ENCODE results near the gene KCNK13. TPM values are rescaled to one million over a fixed set of nuclear protein-coding genes. Genes with fewer than 3 reads are reported as not detected.

The KCNK13 gene
- polyA plus RNA-seq, 1 of the 3 experiments (the other 2 are of a cell fraction): not detected

- TF ChIP-seq SMC3 (IDR thresholded peaks at IDR 0.05; ENCODE audit: low read depth, low read length): no peak
Observed at GRCh38 chr14:90201344-90201743, 139.6 kb downstream of the KCNK13 start (continued).

- no peaks in the 10 kb centered on the region for H3K9me2 ChIP-seq
- H3F3A ChIP-seq (replicated peaks; ENCODE audit: insufficient read depth): no peaks in the 10 kb centered on the region
- no peaks in the 10 kb centered on the region for H4K20me1 ChIP-seq (ENCODE audit: insufficient read depth)
- TF ChIP-seq NFIC (IDR thresholded peaks at IDR 0.05; ENCODE audit: borderline replicate concordance): no peak
- no peak for TF ChIP-seq MXI1 (IDR thresholded peaks at IDR 0.05; ENCODE audit: low read depth, low read length)
- TF ChIP-seq REST (IDR thresholded peaks at IDR 0.05; ENCODE audit: low read depth, low read length): no peak
- no peak for TF ChIP-seq TEAD4 (IDR thresholded peaks at IDR 0.05; ENCODE audit: borderline replicate concordance, insufficient read depth)
- no peak for TF ChIP-seq RAD21 (IDR thresholded peaks at IDR 0.05; ENCODE audit: low read length)
- no peak for TF ChIP-seq RXRA (IDR thresholded peaks at IDR 0.05; ENCODE audit: borderline replicate concordance, low read depth)
- TF ChIP-seq PBX3 (IDR thresholded peaks at IDR 0.05): no peak
- no peak for TF ChIP-seq YY1 (IDR thresholded peaks at IDR 0.05; ENCODE audit: low read depth)
- no peak for TF ChIP-seq TCF12 (IDR thresholded peaks at IDR 0.05)
- no peak for TF ChIP-seq FOXM1 (IDR thresholded peaks at IDR 0.05; ENCODE audit: low read depth)
- TF ChIP-seq USF2 (IDR thresholded peaks at IDR 0.05; ENCODE audit: borderline replicate concordance, low read depth, low read length): no peak
- no peak for TF ChIP-seq SMC3 (IDR thresholded peaks at IDR 0.05; ENCODE audit: low read depth, low read length)
- no peak for TF ChIP-seq EP300 (IDR thresholded peaks at IDR 0.05; ENCODE audit: borderline replicate concordance in 1 of 2, low read depth in 1 of 2, low read length in 1 of 2)
- no peak for TF ChIP-seq TAF1 (IDR thresholded peaks at IDR 0.05; ENCODE audit: borderline replicate concordance, low read depth, low read length)
- TF ChIP-seq ZBTB33 (IDR thresholded peaks at IDR 0.05; ENCODE audit: borderline replicate concordance, low read depth): no peak
- TF ChIP-seq FOXJ3 (CRISPR knock-in tag; IDR thresholded peaks at IDR 0.05): no peak
- TF ChIP-seq GABPA (IDR thresholded peaks at IDR 0.05; ENCODE audit: low read depth): no peak
- no peak overlapping the region for H2AFZ ChIP-seq (ENCODE audit: low read depth)
- no peaks in the 10 kb centered on the region for H3K36me3 ChIP-seq (replicated peaks in 1 of 2; ENCODE audit: control insufficient read depth in 1 of 2, insufficient read depth in 2 of 2, low read length in 1 of 2)
- no peak overlapping the region for H3K4me3 ChIP-seq (ENCODE audit: low read depth in 2 of 2, low read length in 1 of 2)
- peaks cover 0 to 16% of the 10 kb centered on the region in 2 experiments; a peak in 1 of 4 replicates for H3K4me1 ChIP-seq (ENCODE audit: control insufficient read depth in 1 of 2, insufficient read depth in 2 of 2, low read depth in 1 of 2, low read length in 1 of 2)
- no peaks in the 10 kb centered on the region for H3K9me3 ChIP-seq
- DNase-seq: no peak
- no peak overlapping the region for H3K9ac ChIP-seq
- H3K27me3 ChIP-seq (ENCODE audit: insufficient read depth): no peaks in the 10 kb centered on the region
- no peak overlapping the region for H3K27ac ChIP-seq (ENCODE audit: low read depth in 2 of 2, low read length in 1 of 2)
- H3K4me2 ChIP-seq: no peak overlapping the region
- ChIA-PET CTCF (interaction anchor here (0.9 to 1.9 kb wide), 2 partner anchors 9 to 231 kb away, joined by 3 to 6 read pairs; no protein-coding TSS in a partner anchor), POLR2A (no interaction called here)
- no peaks in the 10 kb centered on the region for H3K79me2 ChIP-seq (ENCODE audit: insufficient read depth)
Observed at GRCh38 chr14:90204516-90204915, 142.7 kb downstream of the KCNK13 start.

All from SK-N-SH (cell line).